Measurements from ENCODE around the gene SVBP. TPM values are rescaled to one million over a fixed set of nuclear protein-coding genes. Genes with fewer than 3 reads are reported as not detected.
A peak's percentile ranks its signal among the peaks of the same experiment; 100 is the strongest.

Gene SVBP
- total and polyA plus RNA-seq, 2 donors (not counting 3 experiments of a cell fraction or from before 2014, with no cell fraction given), result 18.1 to 24.1 TPM

- H3K79me2 ChIP-seq (ENCODE audit: control insufficient read depth, insufficient read depth, low read length), result no peaks in the 10 kb centered on the region
- H3K27me3 ChIP-seq (ENCODE audit: control insufficient read depth in 2 of 2, insufficient read depth in 2 of 2, low read length in 2 of 2), result no peaks in the 10 kb centered on the region
- dilution Hi-C loops (cut with MboI; ENCODE audit: extremely low pct_ligation_motif_present, low sequenced_read_pairs), result no loop called here
- H3K9me1 ChIP-seq (replicated peaks; ENCODE audit: control insufficient read depth, extremely low read depth, insufficient read depth, low read length), result peaks cover 2% of the 10 kb centered on the region
- no peak overlapping the region for H3K4me3 ChIP-seq (replicated peaks in 1 of 3; ENCODE audit: insufficient read depth in 1 of 3, low read depth in 1 of 3, low read length in 3 of 3)
- no peak for FAIRE-seq
- no peaks in the 10 kb centered on the region for H3K36me3 ChIP-seq (ENCODE audit: control insufficient read depth in 2 of 2, extremely low read depth in 1 of 2, insufficient read depth in 2 of 2, low read length in 2 of 2)
- no peak for TF ChIP-seq EZH2 (IDR thresholded peaks at IDR 0.05; ENCODE audit: borderline replicate concordance, low read depth, low read length, severe bottlenecking)
- TF ChIP-seq, protein P1, sequence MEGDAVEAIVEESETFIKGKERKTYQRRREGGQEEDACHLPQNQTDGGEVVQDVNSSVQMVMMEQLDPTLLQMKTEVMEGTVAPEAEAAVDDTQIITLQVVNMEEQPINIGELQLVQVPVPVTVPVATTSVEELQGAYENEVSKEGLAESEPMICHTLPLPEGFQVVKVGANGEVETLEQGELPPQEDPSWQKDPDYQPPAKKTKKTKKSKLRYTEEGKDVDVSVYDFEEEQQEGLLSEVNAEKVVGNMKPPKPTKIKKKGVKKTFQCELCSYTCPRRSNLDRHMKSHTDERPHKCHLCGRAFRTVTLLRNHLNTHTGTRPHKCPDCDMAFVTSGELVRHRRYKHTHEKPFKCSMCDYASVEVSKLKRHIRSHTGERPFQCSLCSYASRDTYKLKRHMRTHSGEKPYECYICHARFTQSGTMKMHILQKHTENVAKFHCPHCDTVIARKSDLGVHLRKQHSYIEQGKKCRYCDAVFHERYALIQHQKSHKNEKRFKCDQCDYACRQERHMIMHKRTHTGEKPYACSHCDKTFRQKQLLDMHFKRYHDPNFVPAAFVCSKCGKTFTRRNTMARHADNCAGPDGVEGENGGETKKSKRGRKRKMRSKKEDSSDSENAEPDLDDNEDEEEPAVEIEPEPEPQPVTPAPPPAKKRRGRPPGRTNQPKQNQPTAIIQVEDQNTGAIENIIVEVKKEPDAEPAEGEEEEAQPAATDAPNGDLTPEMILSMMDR (IDR thresholded peaks at IDR 0.05; ENCODE audit: extremely low read depth in 1 of 2, insufficient read depth in 1 of 2, low read depth in 1 of 2, low read length in 2 of 2), result no peak
- TF ChIP-seq POLR2A (IDR thresholded peaks at IDR 0.05; ENCODE audit: low read depth, low read length), result no peak
- intact Hi-C loops (cut with micrococcal nuclease), result no loop called here
- H4K20me1 ChIP-seq (replicated peaks; ENCODE audit: control insufficient read depth, extremely low read depth, insufficient read depth, low read length), result no peaks in the 10 kb centered on the region
- H3K4me1 ChIP-seq (ENCODE audit: control insufficient read depth, extremely low read depth, insufficient read depth, low read length), result peaks cover 12% of the 10 kb centered on the region
- no peak overlapping the region for H3K9ac ChIP-seq (replicated peaks; ENCODE audit: extremely low read depth, insufficient read depth, low read length)
- no peak overlapping the region for H3K4me2 ChIP-seq (ENCODE audit: insufficient read depth, low read length)
- CTCF ChIA-PET, result interaction anchor here (1.0 to 3.4 kb wide), 8 partner anchors 8 to 252 kb away, joined by 3 to 17 read pairs (median 4); partner anchors contain the start of gene ZNF691
- H2AFZ ChIP-seq (ENCODE audit: low read depth, low read length), result no peak overlapping the region
- no peaks in the 10 kb centered on the region for H3K9me3 ChIP-seq (replicated peaks; ENCODE audit: control insufficient read depth, insufficient read depth, low read length)
- no peak overlapping the region for H3K27ac ChIP-seq (ENCODE audit: insufficient read depth, low read depth, low read length)
- no peak for DNase-seq (ENCODE audit: low read depth, low spot score)
- no TSS peak for BruUV-seq (replicated peaks)
- POLR2A ChIA-PET, result interaction anchor here (0.7 kb wide), 1 partner anchor 13 kb away, joined by 5 read pairs; no protein-coding TSS in a partner anchor
These were observed 3.6 kb upstream of the SVBP start for GRCh38 chr1:42820813-42821212.

- Histone ChIP-seq H3K4me2 (ENCODE audit: insufficient read depth, low read length) (peak overlapping the region; percentile 74), H3K9ac (replicated peaks; ENCODE audit: extremely low read depth, insufficient read depth, low read length) (no peak overlapping the region), H3K4me3 (replicated peaks in 1 of 3; ENCODE audit: insufficient read depth in 1 of 3, low read depth in 1 of 3, low read length in 3 of 3) (no peak overlapping the region), H4K20me1 (replicated peaks; ENCODE audit: control insufficient read depth, extremely low read depth, insufficient read depth, low read length) (no peaks in the 10 kb centered on the region), H3K9me3 (replicated peaks; ENCODE audit: control insufficient read depth, insufficient read depth, low read length) (no peaks in the 10 kb centered on the region), H2AFZ (ENCODE audit: low read depth, low read length) (no peak overlapping the region), H3K9me1 (replicated peaks; ENCODE audit: control insufficient read depth, extremely low read depth, insufficient read depth, low read length) (peaks cover 2% of the 10 kb centered on the region), H3K27ac (ENCODE audit: insufficient read depth, low read depth, low read length) (no peak overlapping the region), H3K4me1 (ENCODE audit: control insufficient read depth, extremely low read depth, insufficient read depth, low read length) (peaks cover 18% of the 10 kb centered on the region), H3K79me2 (ENCODE audit: control insufficient read depth, insufficient read depth, low read length) (no peaks in the 10 kb centered on the region), H3K36me3 (ENCODE audit: control insufficient read depth in 2 of 2, extremely low read depth in 1 of 2, insufficient read depth in 2 of 2, low read length in 2 of 2) (no peaks in the 10 kb centered on the region), H3K27me3 (ENCODE audit: control insufficient read depth in 2 of 2, insufficient read depth in 2 of 2, low read length in 2 of 2) (no peaks in the 10 kb centered on the region)
- TF ChIP-seq EZH2 (IDR thresholded peaks at IDR 0.05; ENCODE audit: borderline replicate concordance, low read depth, low read length, severe bottlenecking), result no peak
- TF ChIP-seq MAX (IDR thresholded peaks at IDR 0.05; ENCODE audit: insufficient read depth, insufficient read length), result no peak
- no peak for TF ChIP-seq FOS (IDR thresholded peaks at IDR 0.05; ENCODE audit: borderline replicate concordance, insufficient read depth, low read length)
- no peak for TF ChIP-seq GATA2 (IDR thresholded peaks at IDR 0.05; ENCODE audit: insufficient read depth, insufficient read length, low read depth, low read length)
- TF ChIP-seq, protein P1 (IDR thresholded peaks at IDR 0.05; ENCODE audit: extremely low read depth in 1 of 2, insufficient read depth in 1 of 2, low read depth in 1 of 2, low read length in 2 of 2), result no peak
- TF ChIP-seq MYC (IDR thresholded peaks at IDR 0.05; ENCODE audit: low read depth, low read length), result no peak
- no peak for TF ChIP-seq JUN (IDR thresholded peaks at IDR 0.05; ENCODE audit: borderline replicate concordance, insufficient read depth, insufficient read length, low read depth)
- TF ChIP-seq POLR2A (IDR thresholded peaks at IDR 0.05; ENCODE audit: low read depth, low read length), result no peak
- no peak for TF ChIP-seq POLR2AphosphoS5 (IDR thresholded peaks at IDR 0.05; ENCODE audit: insufficient read depth, low read depth, low read length)
- TSS peak; percentile 69 for BruUV-seq (replicated peaks)
- CTCF ChIA-PET, result interaction anchor here (0.9 to 3.1 kb wide), 6 partner anchors 18 to 256 kb away, joined by 3 to 16 read pairs (median 8); partner anchors contain the start of gene ZNF691
- DNase-seq (ENCODE audit: low read depth, low spot score) (no peak), FAIRE-seq (no peak)
- dilution Hi-C loops (cut with MboI; ENCODE audit: extremely low pct_ligation_motif_present, low sequenced_read_pairs) (no loop called here), intact Hi-C loops (cut with micrococcal nuclease) (loop anchor here (1.0 to 2.0 kb wide), 3 partner anchors 29 to 51 kb away; partner anchors contain the start of genes C1orf50, P3H1, TMEM269 and ZNF691)
- POLR2A ChIA-PET, result interaction anchor here (0.7 to 1.2 kb wide), 4 partner anchors 13 to 52 kb away, joined by 3 to 10 read pairs (median 5); partner anchors contain the start of genes TMEM269 and ZNF691
These were observed 779 bp upstream of the SVBP start for GRCh38 chr1:42817976-42818375.
